HG03159 (cell line): ENCODE data around the gene AMIGO1.

Experiments
- ATAC-seq: cut with Tn5 transposase; IDR thresholded peaks from one replicate; pipeline ENCODE4 v1.9.1; 2021; ENCODE audit warnings: mild to moderate bottlenecking, moderate library complexity; ENCODE audit not compliant: unreplicated experiment

Gene AMIGO1

GRCh38 chr1:109534307-109534858 lies 24.9 kb upstream of the AMIGO1 start:
- ATAC-seq, result no peak

DNA sequence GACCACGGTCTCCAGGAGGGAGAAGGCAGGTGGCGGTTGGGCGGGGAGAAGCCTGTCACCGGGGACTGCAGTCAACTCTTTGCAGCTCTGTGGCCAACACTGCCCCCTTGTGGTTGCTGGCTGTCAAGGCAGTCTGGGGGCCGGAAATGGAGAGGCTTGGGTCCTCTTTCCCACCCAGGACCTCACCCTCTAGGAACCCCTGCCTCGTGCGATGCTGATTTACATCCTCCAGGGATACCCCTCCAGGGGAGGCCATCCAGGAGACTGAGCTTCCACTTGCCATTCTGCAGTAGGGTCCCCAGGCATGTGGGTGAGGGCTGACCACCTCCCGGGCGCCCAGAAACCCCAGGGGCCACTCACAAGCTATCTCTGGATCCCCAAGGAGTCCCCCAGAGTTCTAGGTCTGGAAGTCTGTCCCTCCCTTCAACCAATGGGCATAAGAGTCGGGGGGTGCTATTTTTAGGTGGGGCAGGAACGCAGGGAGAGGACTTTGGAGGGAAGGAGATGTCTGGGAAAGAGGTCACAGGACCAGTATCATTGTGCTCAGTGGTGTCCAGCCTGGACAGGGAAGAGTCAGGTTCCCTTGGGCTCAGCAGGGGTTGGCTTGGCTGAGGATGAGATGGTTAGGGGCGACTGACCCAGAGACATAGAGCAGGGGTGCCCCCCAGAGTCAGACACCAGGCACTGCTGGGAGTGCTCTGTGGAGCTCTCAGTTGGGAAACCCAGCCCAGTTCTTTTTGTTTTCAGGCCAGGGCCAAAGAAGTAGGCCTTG lies 23.0 kb upstream of the AMIGO1 start:
- peak; percentile 56 for ATAC-seq

GRCh38 chr1:109531826-109532364 lies 22.4 kb upstream of the AMIGO1 start:
- no peak for ATAC-seq

- no peak for ATAC-seq
Observed at GRCh38 chr1:109531380-109531779, 21.9 kb upstream of the AMIGO1 start.

DNA sequence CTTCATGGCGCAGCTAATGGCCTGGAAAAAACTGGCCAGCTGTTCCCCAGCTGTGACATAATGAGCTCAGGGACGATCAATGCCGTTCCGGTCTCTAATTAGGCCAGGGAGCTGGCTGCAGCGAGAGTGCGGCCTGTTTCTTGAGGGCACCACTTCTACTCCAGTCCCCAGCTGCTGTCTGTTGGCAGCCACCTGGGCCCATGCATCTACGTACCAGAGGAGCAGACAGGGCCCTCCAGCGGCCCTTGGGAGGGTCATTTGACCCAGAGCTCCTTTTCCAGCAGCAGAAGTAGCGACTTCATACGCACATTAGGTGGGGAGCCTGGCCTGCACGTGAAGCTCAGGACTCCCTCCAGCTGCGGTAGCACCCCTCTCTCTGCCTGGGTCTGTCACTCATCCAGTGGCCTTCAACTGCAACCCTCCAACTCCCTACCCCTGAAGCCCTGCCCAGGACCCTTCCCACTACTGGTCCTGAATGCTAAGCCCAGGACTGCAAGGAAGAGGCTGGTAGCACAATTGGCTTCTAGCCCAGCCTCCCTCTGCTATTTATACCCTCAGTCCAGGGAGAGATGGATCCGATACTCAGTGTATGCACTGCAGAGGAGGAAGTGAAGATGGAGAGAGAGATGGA lies 21.0 kb upstream of the AMIGO1 start:
- no peak for ATAC-seq

DNA sequence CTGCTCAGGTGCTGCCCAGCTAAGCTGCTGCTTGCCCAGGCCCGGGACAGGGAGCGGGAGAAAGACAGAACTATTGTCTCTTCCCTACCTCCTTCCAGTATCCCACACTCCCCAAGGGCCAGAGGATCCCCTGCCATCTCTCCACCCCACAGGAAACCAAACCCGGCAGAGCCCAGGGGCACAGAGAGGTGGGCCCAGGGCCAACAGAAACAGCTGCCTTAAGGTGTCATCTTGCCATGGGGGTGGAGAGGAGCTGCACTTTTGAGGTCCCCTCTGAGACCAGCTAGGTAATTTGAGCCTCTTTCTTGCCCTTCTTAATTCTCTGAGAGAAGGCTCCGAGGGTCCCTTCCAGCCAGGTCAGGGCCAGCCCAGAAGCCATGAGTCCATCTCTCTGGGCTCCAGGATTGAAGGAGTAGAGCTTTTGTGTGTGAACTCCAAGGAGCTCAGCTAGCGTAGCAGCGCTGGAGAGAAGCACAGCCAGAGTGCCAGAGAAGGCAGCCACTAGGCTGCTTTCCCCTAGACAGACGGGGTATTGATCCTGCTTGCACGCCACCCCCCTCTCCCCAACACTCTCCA lies 20.4 kb upstream of the AMIGO1 start:
- no peak for ATAC-seq

GRCh38 chr1:109528712-109529111 lies 19.2 kb upstream of the AMIGO1 start:
- ATAC-seq, result no peak

DNA sequence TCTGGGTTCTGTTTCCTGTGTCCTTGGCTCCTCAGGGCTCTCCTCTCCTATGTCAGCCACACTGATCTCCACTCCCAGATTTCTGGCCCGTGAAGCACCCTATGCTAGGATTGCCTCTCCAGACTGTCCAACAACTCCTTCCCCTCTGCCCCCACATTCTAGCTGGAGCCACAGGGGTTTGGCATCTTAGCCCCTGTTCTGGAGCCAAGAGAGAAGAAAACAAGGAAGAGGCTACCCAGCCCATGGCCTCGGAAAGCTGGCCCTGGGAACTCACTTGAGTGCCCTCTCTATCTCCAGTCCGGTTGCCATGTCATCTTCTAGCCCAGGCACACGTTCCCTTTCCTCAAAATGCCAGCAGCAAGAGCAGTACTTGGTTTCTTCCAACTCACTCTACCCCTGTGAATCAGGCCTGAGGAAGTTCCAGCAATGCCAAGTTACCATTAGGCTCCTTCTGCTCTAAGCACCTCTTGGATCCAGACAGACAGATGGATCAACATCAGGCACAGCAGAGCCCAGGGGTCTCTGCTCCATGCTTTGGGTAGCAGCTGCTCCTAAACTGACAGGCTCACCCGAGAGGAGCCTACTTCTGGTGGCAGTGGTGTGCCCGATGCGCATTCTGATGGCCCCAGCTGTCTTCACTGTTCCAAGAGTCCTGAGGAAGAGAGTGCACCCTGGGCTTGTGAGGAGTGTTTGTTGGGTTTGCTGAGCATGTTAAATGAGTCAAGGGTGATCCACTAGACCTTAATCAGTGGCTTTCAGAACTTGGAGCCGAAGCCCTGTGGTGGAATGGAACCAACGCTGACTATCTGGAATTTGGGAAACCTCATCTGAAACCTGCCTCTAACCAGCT lies 18.5 kb upstream of the AMIGO1 start:
- no peak for ATAC-seq

- peak; percentile 53 for ATAC-seq
Observed at GRCh38 chr1:109527098-109527811, 17.7 kb upstream of the AMIGO1 start.

DNA sequence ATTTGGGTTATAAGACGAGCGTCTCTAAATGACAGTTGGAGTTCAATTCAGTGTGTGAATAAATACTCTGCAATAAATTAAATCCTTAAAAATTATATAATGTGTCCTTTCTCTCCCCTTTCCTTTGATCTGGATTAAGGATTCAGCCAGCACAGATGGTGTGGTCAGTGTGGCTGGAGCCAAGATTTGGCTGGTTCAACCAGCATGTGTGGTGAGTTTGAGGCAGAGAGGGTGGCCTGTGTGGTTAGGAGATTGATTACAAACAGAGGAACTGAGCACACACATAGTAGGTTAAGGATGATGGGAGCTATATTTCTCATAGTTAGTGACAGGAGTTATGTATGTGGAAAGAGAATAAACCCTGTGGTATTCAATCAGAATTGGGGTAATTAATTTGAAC lies 14.2 kb upstream of the AMIGO1 start:
- ATAC-seq, result no peak

DNA sequence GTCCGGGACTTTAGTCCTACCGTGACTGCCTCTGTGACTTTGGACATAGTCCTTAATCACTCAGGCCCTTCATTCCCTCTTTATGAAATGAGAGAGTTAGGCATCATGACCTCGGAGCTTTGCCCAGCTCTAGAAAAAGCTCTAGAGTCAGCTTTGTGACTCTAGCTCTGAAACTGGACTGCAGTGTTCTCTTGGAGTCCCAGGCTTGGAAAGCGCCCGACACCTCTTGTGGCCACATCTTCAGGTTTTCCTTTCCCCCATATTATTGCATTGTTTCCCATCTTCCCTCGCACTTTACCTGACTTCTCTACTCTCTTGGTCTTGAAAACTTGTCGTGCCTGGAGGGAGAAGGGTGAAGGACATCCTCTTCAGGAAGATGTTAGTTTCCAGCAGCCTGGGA lies 12.5 kb upstream of the AMIGO1 start:
- ATAC-seq, result no peak

- ATAC-seq, result no peak
Observed at GRCh38 chr1:109521002-109521951, 11.8 kb upstream of the AMIGO1 start.

DNA sequence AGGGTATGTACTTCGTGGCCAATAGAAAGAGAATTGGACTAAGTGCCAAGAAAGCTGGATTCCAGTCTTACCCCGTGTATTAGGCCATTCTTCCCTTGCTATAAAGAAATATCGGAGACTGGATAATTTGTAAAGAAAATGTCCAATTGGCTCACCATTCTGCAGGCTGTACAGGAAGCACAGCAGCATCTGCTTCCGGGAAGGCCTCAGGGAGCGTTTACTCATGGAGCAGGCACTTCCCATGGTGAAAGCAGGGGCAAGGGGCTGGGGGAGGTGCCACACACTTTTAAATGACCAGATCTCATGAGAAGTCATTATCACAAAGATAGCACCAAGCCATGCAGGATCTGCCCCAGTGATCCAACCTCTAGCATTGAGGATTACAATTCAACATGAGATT lies 7.8 kb upstream of the AMIGO1 start:
- no peak for ATAC-seq

GRCh38 chr1:109516872-109517271 lies 7.3 kb upstream of the AMIGO1 start:
- no peak for ATAC-seq

DNA sequence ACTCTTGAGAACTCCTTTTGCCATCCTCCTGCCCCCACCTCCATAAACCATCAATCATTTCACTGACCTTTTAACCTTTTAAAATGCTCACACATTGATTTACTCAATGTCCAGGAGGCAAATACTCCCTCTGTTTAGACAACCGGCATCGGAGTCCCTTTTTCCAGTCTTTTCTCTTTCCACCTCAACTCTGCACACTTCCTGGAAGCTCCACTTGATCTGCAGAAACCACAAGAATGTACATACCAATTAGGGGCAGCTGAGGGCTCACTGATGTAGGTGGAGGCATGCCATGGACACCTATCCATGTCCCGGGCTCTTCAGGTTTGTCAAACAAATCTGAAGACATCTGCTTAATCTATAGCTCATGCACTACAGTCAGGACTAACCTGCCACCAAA lies 5.3 kb upstream of the AMIGO1 start:
- no peak for ATAC-seq

DNA sequence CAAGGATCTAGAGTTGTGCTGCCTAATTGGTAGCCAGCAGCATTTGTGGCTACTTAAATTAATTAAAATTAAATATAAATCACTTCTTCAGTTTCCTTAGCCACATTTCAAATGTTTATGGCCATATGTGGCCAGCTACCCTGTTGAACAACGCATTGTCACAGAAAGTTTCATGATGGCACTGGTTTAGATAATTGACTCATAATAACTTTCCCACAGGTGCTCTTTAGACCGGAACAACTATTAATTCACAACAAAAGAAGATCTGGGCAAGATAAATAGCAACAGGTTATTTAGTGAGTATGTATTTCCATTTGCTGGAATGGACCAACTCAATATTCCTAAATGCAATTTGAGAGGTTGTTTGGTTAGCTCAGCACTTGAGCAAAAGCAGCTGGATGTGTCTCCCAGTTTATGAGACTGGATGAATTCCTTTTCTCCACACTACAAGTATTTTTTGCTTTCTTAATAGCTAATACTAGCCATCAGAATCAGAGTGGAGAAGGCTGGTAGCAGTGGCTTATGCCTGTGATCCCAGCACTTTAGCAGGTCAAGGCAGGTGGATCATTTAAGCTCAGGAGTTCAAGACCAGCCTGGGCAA lies 3.7 kb upstream of the AMIGO1 start:
- no peak for ATAC-seq

GRCh38 chr1:109508873-109509175 lies 703 bp downstream of the AMIGO1 start:
- ATAC-seq, result no peak

GRCh38 chr1:109508001-109508872 lies 1.3 kb downstream of the AMIGO1 start:
- no peak for ATAC-seq
